GM18505 (cell line): ENCODE measurements around the gene BTNL2.
"Not testable (repeated sequence)": the region's sequence is repeated elsewhere in the genome, so short reads cannot be mapped to it uniquely, and the experiment has no call there.

ENCODE experiments used
- ATAC-seq: cut with Tn5 transposase; IDR thresholded peaks from one replicate; pipeline ENCODE4 v1.9.1; 2021; ENCODE audit not compliant: unreplicated experiment
- POLR2A ChIP-seq: IDR thresholded peaks from 4 replicates; pipeline ENCODE4 v1.6.1; 2011; ENCODE audit warnings: borderline replicate concordance; ENCODE audit not compliant: insufficient read depth, insufficient read length; ENCODE audit errors: extremely low read depth

BTNL2 gene

DNA sequence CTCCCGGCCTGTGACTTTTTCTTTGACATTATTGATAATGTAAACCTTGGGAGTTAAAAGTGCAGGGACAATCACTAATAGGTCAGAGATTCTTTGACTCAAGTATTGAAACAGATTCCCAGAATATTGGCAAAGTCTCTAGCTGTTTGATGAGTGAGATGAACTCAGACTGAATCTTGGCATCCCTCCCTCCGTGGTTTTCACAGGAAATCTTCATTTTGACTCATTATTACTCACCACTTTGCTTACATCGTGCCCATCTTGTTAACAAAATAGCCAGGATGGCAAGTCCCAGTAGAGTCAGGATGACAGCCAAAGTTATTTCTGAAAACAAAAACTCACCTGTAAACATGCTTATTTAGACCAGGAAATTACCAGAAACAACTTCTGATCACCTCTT is 37.3 kb downstream of the BTNL2 start:
- no peak for ATAC-seq
- no peak for TF ChIP-seq POLR2A

DNA sequence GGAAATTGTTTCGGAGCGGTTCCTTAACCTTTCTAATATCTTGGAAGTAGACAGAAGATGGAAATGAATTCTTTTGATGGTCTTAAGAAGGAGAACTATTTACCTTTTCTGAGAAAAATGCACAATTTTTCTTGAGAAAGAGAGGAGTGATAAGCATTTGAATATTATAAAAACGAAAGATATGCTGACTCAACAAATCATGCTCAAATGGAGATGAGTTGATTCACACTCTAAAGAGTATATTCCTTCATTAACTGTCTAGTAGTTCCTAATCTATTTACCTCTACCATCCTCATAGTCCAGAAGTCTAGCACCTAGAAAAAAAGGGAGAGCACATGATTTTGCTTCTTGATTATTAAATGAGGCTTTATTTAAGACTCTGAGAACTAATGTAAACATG is 39.3 kb downstream of the BTNL2 start:
- TF ChIP-seq POLR2A = no peak
- no peak for ATAC-seq

GRCh38 chr6:32359225-32359624 is 47.8 kb downstream of the BTNL2 start:
- not testable (repeated sequence) for ATAC-seq

DNA sequence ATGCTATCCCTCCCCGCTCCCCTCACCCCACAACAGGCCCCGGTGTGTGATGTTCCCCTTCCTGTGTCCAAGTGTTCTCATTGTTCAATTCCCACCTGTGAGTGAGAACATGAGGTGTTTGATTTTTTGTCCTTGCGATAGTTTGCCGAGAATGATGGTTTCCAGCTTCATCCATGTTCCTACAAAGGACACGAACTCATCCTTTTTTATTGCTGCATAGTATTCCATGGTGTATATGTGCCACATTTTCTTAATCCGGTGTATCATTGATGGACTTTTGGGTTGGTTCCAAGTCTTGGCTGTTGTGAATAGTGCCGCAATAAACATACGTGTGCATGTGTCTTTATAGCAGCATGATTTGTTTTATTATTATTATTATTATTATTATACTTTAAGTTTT is 48.4 kb downstream of the BTNL2 start:
- ATAC-seq = not testable (repeated sequence)

DNA sequence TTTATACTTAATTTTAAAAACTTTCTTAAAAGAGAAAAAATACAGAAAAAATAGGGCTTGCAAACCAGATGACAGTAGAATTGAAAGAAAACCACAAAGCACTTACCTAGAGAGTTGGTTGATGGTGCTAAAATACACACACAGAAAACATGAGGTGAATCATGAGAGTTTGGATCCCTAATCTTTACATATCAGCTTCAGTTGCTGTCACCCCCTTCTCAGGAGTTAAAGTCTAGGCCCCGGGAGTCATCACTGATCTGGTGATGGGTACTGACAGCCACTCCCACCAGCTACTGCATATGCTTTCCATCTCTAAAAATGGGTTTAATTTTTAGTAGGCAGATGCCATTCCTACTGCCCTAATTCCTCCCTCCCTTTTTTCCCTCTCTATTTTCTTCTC is 52.0 kb downstream of the BTNL2 start:
- TF ChIP-seq POLR2A = no peak
- ATAC-seq = no peak

GRCh38 chr6:32353348-32353747 is 53.6 kb downstream of the BTNL2 start:
- ATAC-seq = no peak
- no peak for TF ChIP-seq POLR2A
